Aortic smooth muscle cell (primary cell): ENCODE measurements around the gene MFSD6. TPM values are rescaled to one million over a fixed set of nuclear protein-coding genes. Genes with fewer than 3 reads are reported as not detected.

Source experiments
- total RNA-seq: library from RNA; depleted of rRNA; stranded (reverse); fragments of >200 nt; gene quantifications from 2 replicates; pipeline ENCODE4 v1.2.3, GENCODE V29; 2014

Gene MFSD6
- total RNA-seq: 12.2 and 19.0 TPM in 2 replicates

GRCh38 chr2:190407662-190408537 lies at the start of gene MFSD6:
MFSD6 (plus strand) TSS chr2:190408355; CDS start chr2:190436030, 27,675 bp downstream.

GRCh38 chr2:190534310-190535120 lies 126.4 kb downstream of the MFSD6 start, which contains the start of gene NEMP2:
NEMP2 (minus strand) TSS chr2:190534722; CDS start chr2:190534655, 67 bp downstream.

Other genes with a start within 250 kb of the MFSD6 start
- 19.3 and 24.5 TPM in 2 replicates for gene HIBCH, start 88.5 kb upstream of the MFSD6 start, total RNA-seq
- 9.3 and 11.0 TPM in 2 replicates for gene INPP1, start 64.8 kb upstream of the MFSD6 start, total RNA-seq
- 4.5 and 4.6 TPM in 2 replicates for gene NEMP2, start 126.4 kb downstream of the MFSD6 start, total RNA-seq
- gene NAB1, start 240.7 kb downstream of the MFSD6 start, total RNA-seq: 38.1 and 46.6 TPM in 2 replicates